GM19099 (cell line): ENCODE data around the gene UBQLN2.

ENCODE experiments used
- POLR2A ChIP-seq: IDR thresholded peaks from 3 replicates; pipeline ENCODE4 v1.6.1; 2011; ENCODE audit warnings: low read depth; ENCODE audit not compliant: insufficient read length; ENCODE audit errors: extremely low read depth

The UBQLN2 gene

DNA sequence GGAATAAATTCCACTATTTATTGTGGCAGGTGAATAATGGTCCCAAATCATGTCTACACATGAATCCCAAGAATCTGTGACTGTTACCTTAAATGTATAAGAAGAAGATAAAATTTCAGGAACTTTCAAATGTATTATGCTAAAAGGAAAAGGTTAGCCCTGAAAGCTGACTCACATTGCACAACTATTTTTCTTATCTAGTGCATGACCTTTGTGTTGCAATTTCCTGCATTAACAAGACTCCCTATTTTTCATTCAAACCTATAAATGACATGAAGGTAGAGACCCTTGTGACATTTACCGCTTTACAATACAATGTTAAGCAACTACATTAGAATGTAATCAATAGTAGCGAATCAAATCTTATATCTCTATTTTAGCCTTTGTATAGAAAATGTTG lies 36.7 kb downstream of the UBQLN2 start:
- TF ChIP-seq POLR2A: no peak

- no peak for TF ChIP-seq POLR2A
Observed at GRCh38 chrX:56600987-56601386, 37.6 kb downstream of the UBQLN2 start.

GRCh38 chrX:56615282-56615681 lies 51.9 kb downstream of the UBQLN2 start:
- TF ChIP-seq POLR2A: no peak
